Measurements from ENCODE around the gene ARHGAP42. TPM values are rescaled to one million over a fixed set of nuclear protein-coding genes. Genes with fewer than 3 reads are reported as not detected.

ARHGAP42 gene
- total and polyA plus RNA-seq, 5 donors from 2014 or later, result not detected

DNA sequence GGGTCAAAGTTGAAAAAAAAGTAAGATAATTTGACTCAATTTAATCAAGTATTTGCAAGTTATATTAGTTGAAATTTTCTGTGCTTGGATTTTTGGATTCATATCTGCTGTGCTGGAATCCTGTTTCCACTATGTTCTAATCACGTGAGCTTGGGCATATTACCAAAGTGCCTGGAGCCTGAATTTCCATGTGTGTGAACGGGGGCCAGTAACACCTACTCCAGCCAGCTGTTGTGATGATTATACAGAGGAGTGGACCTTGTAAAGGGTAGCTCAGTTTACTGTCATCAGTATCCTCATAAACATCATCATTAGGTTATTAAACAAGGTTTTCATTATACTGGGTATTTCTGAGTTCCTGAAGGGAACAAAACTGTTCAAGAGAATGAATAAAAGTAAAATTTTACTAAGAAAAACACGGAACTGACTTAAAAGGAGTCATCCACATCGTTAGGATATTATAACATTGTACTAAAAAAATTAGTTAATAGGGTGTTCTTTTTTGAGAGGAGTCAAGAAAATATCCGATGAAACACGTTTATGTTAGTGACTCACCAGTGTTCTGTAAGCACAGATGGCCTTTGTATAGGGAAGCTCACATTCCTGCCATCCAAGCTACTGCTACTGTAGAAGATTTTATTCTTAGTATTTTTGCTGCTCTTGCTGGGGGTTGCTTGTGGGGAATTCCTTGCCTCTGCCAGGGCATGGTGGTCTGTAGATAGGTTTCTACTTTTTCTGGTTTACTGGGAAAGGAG lies 144.1 kb downstream of the ARHGAP42 start:
- no peaks in the 10 kb centered on the region for H3K4me1 Mint-ChIP-seq
- no peaks in the 10 kb centered on the region for H3K27me3 Mint-ChIP-seq
- ATAC-seq (ENCODE audit: low read depth in 2 of 2) (no peak), DNase-seq (no peak)
- Histone ChIP-seq H3K27me3 (ENCODE audit: control insufficient read depth, insufficient read depth, low read length) (no peaks in the 10 kb centered on the region), H3K4me3 (ENCODE audit: low read depth, low read length) (no peak overlapping the region), H3K27ac (ENCODE audit: insufficient read depth, low read length, poor library complexity, severe bottlenecking) (no peak overlapping the region), H3K36me3 (ENCODE audit: control insufficient read depth, insufficient read depth, low read length) (no peaks in the 10 kb centered on the region), H3K4me1 (ENCODE audit: control insufficient read depth, insufficient read depth, low read length, poor library complexity, severe bottlenecking) (no peaks in the 10 kb centered on the region), H3K9me3 (ENCODE audit: control insufficient read depth in 2 of 2, low read length in 2 of 2) (peaks cover 0 to 6% of the 10 kb centered on the region in 2 experiments)
- H3K27ac Mint-ChIP-seq, result no peak overlapping the region
- H3K4me3 Mint-ChIP-seq, result no peak overlapping the region
- H3K36me3 Mint-ChIP-seq, result no peaks in the 10 kb centered on the region
- peaks cover 3 to 13% (median 5%) of the 10 kb centered on the region in 7 donors for H3K9me3 Mint-ChIP-seq

DNA sequence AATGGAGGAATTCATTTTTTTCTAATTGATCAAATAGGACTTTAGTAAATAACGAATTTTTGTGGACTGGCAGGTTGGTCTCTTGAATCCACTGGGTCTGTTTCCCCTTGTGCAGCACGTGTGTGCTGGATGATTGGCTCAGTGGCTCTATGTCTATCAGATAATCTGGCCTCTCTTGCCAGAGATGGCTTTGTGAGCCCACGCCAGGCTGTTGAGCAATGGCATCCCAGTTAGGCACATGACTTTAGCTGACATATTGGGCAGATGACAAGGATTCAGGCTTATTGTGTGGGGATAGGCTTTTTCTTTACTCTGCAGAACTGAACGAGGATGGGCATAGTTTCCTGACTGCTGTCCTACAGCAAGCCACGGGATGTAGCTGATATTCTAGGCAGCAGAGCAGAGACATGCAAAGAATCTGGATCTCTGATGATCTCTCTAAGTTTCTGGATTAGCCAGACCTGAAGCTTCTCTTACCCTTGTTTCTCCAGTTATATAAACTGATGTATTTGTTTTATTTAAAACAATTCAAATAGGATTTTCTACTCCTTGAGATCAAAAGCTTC lies 144.9 kb downstream of the ARHGAP42 start:
- Mint-ChIP-seq H3K27me3 (no peaks in the 10 kb centered on the region), H3K27ac (no peak overlapping the region), H3K4me3 (no peak overlapping the region), H3K9me3 (peaks cover 0 to 13% (median 4%) of the 10 kb centered on the region in 7 donors), H3K36me3 (no peaks in the 10 kb centered on the region), H3K4me1 (no peaks in the 10 kb centered on the region)
- DNase-seq (no peak), ATAC-seq (ENCODE audit: low read depth in 2 of 2) (no peak)
- Histone ChIP-seq H3K9me3 (ENCODE audit: control insufficient read depth in 2 of 2, low read length in 2 of 2) (peaks cover 0 to 6% of the 10 kb centered on the region in 2 experiments), H3K27me3 (ENCODE audit: control insufficient read depth, insufficient read depth, low read length) (no peaks in the 10 kb centered on the region), H3K4me1 (ENCODE audit: control insufficient read depth, insufficient read depth, low read length, poor library complexity, severe bottlenecking) (no peaks in the 10 kb centered on the region), H3K4me3 (ENCODE audit: low read depth, low read length) (no peak overlapping the region), H3K27ac (ENCODE audit: insufficient read depth, low read length, poor library complexity, severe bottlenecking) (no peak overlapping the region), H3K36me3 (ENCODE audit: control insufficient read depth, insufficient read depth, low read length) (no peaks in the 10 kb centered on the region)

DNA sequence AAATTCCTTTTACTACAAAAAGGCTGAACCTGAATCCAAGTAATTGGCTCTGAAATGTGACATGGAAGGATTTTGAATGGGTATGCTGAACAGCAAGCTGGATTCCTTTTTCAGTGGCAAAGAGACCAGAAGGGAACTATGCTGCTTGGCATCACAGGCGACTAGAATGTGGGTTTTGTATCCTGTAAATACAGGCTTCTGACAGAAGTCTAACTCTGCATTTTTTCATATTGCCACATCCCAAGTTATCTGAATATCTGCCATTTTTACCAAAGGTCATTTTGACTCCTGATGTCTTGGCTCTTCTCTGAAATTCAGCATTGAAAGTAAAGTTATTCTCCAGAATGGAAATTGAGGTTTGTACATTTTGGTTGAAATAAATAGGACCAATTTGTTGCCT lies 145.7 kb downstream of the ARHGAP42 start:
- no peak for ATAC-seq (ENCODE audit: low read depth in 2 of 2)
- no peak overlapping the region for H3K27ac Mint-ChIP-seq
- H3K9me3 Mint-ChIP-seq, result peaks cover 0 to 13% (median 4%) of the 10 kb centered on the region in 7 donors

DNA sequence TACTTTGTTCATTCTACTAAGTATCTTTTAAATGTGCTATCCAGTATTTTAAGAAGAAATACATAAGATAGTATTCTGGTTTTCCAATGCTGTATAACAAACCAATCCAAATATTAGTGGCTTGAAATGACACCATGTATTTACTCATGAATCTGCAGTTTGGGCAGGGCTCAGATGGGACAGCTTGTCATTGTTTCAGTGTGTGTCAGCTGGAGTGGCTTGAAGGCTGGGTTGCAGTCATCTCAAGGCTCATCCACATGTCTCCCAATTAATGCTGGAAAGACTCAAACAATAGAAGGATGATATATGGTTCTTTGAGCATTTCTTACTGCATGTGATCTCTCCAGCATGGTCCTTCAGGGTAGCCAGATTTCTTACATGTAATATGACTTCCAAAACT lies 146.2 kb downstream of the ARHGAP42 start:
- no peak overlapping the region for H3K4me3 ChIP-seq (ENCODE audit: low read depth, low read length)
- Mint-ChIP-seq H3K36me3 (no peaks in the 10 kb centered on the region), H3K27ac (no peak overlapping the region), H3K9me3 (peaks cover 0 to 13% (median 4%) of the 10 kb centered on the region in 7 donors), H3K4me3 (no peak overlapping the region), H3K4me1 (no peaks in the 10 kb centered on the region), H3K27me3 (no peaks in the 10 kb centered on the region)
- no peaks in the 10 kb centered on the region for H3K4me1 ChIP-seq (ENCODE audit: control insufficient read depth, insufficient read depth, low read length, poor library complexity, severe bottlenecking)
- H3K9me3 ChIP-seq (ENCODE audit: control insufficient read depth in 2 of 2, low read length in 2 of 2), result peaks cover 0 to 6% of the 10 kb centered on the region in 2 experiments
- DNase-seq, result no peak
- H3K27ac ChIP-seq (ENCODE audit: insufficient read depth, low read length, poor library complexity, severe bottlenecking), result no peak overlapping the region
- no peaks in the 10 kb centered on the region for H3K27me3 ChIP-seq (ENCODE audit: control insufficient read depth, insufficient read depth, low read length)
- H3K36me3 ChIP-seq (ENCODE audit: control insufficient read depth, insufficient read depth, low read length), result no peaks in the 10 kb centered on the region
- no peak for ATAC-seq (ENCODE audit: low read depth in 2 of 2)

More for the DNA sequence above, 145.7 kb downstream of the ARHGAP42 start:
- no peak for DNase-seq
- H3K4me1 Mint-ChIP-seq, result no peaks in the 10 kb centered on the region
- Histone ChIP-seq H3K27ac (ENCODE audit: insufficient read depth, low read length, poor library complexity, severe bottlenecking) (no peak overlapping the region), H3K9me3 (ENCODE audit: control insufficient read depth in 2 of 2, low read length in 2 of 2) (peaks cover 0 to 6% of the 10 kb centered on the region in 2 experiments), H3K27me3 (ENCODE audit: control insufficient read depth, insufficient read depth, low read length) (no peaks in the 10 kb centered on the region), H3K36me3 (ENCODE audit: control insufficient read depth, insufficient read depth, low read length) (no peaks in the 10 kb centered on the region), H3K4me1 (ENCODE audit: control insufficient read depth, insufficient read depth, low read length, poor library complexity, severe bottlenecking) (no peaks in the 10 kb centered on the region), H3K4me3 (ENCODE audit: low read depth, low read length) (no peak overlapping the region)
- no peaks in the 10 kb centered on the region for H3K36me3 Mint-ChIP-seq
- no peak overlapping the region for H3K4me3 Mint-ChIP-seq
- no peaks in the 10 kb centered on the region for H3K27me3 Mint-ChIP-seq

DNA sequence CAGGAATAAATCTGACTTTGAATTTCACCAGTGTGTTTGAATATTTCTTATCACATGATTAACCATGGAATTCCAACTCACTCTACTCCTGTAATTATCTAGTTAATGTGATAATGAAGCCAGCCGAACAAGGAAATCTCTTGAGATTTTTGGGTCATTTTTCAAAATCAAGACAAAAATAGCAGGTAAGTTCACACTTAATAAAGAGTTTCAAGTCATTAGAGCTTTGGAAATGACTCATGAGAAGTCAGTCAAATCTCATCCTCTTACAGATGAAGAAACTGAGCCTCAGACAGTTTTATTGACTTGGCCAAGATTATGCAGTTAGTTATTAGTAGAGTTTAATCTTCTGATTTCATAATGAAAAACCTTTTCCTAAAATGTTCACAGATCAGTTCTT lies 148.8 kb downstream of the ARHGAP42 start:
- H3K4me1 Mint-ChIP-seq, result no peaks in the 10 kb centered on the region
- no peak for DNase-seq
- H3K4me1 ChIP-seq (ENCODE audit: control insufficient read depth, insufficient read depth, low read length, poor library complexity, severe bottlenecking), result no peaks in the 10 kb centered on the region
- H3K27me3 Mint-ChIP-seq, result no peaks in the 10 kb centered on the region
- ATAC-seq (ENCODE audit: low read depth in 2 of 2), result no peak
- no peak overlapping the region for H3K4me3 ChIP-seq (ENCODE audit: low read depth, low read length)
- H3K36me3 Mint-ChIP-seq, result no peaks in the 10 kb centered on the region
- peaks cover 0 to 6% of the 10 kb centered on the region in 2 experiments for H3K9me3 ChIP-seq (ENCODE audit: control insufficient read depth in 2 of 2, low read length in 2 of 2)
- H3K27me3 ChIP-seq (ENCODE audit: control insufficient read depth, insufficient read depth, low read length), result no peaks in the 10 kb centered on the region
- no peak overlapping the region for H3K4me3 Mint-ChIP-seq
- H3K9me3 Mint-ChIP-seq, result peaks cover 0 to 10% (median 2%) of the 10 kb centered on the region in 7 donors
- no peaks in the 10 kb centered on the region for H3K36me3 ChIP-seq (ENCODE audit: control insufficient read depth, insufficient read depth, low read length)
- H3K27ac Mint-ChIP-seq, result no peak overlapping the region
- H3K27ac ChIP-seq (ENCODE audit: insufficient read depth, low read length, poor library complexity, severe bottlenecking), result no peak overlapping the region

- Histone ChIP-seq H3K36me3 (ENCODE audit: control insufficient read depth, insufficient read depth, low read length) (no peaks in the 10 kb centered on the region), H3K27me3 (ENCODE audit: control insufficient read depth, insufficient read depth, low read length) (no peaks in the 10 kb centered on the region), H3K9me3 (ENCODE audit: control insufficient read depth in 2 of 2, low read length in 2 of 2) (no peaks in the 10 kb centered on the region), H3K4me1 (ENCODE audit: control insufficient read depth, insufficient read depth, low read length, poor library complexity, severe bottlenecking) (no peaks in the 10 kb centered on the region), H3K4me3 (ENCODE audit: low read depth, low read length) (no peak overlapping the region), H3K27ac (ENCODE audit: insufficient read depth, low read length, poor library complexity, severe bottlenecking) (no peak overlapping the region)
- H3K36me3 Mint-ChIP-seq, result no peaks in the 10 kb centered on the region
- no peak overlapping the region for H3K4me3 Mint-ChIP-seq
- no peak for ATAC-seq (ENCODE audit: low read depth in 2 of 2)
- no peaks in the 10 kb centered on the region for H3K27me3 Mint-ChIP-seq
- no peak for DNase-seq
- peaks cover 0 to 19% (median 2%) of the 10 kb centered on the region in 7 donors for H3K9me3 Mint-ChIP-seq
- H3K4me1 Mint-ChIP-seq, result no peaks in the 10 kb centered on the region
- H3K27ac Mint-ChIP-seq, result no peak overlapping the region
Measured at GRCh38 chr11:100837311-100837710, 150.2 kb downstream of the ARHGAP42 start.

DNA sequence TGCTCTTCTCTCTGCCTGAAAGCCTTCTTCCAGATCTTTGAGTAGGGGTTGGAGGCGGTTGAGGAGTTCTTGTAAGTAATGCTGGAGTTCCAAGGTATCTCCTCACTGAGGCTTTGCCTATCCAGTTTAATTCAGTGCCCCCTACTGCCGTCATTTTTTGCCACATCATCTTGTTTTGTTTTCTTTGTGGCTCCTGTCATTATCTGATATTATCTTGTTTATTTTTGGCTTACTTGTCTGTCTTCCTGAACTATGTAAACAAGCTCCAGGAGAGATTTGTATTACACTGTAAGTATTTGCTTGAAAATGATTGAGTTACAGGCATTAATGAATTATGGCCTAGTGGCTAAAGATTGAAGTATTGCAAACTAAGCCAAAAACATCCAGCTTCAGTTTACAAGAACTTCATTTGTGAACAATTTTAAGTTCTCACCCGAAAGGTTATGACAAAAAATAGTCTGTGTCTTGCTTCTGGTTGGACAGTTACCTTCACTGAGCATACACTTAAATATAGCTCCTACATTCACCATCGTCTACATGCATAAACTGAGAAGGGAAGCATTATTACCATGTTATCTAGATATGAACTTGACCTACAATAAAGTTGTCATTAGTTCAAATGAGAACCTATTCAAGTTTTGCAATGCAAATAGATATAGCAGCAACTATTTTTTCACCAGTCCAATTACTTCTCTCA lies 154.8 kb downstream of the ARHGAP42 start:
- no peak overlapping the region for H3K27ac Mint-ChIP-seq
- Histone ChIP-seq H3K27me3 (ENCODE audit: control insufficient read depth, insufficient read depth, low read length) (no peaks in the 10 kb centered on the region), H3K4me3 (ENCODE audit: low read depth, low read length) (no peak overlapping the region)

More for the DNA sequence above, 154.8 kb downstream of the ARHGAP42 start:
- no peak overlapping the region for H3K4me3 Mint-ChIP-seq
- Histone ChIP-seq H3K9me3 (ENCODE audit: control insufficient read depth in 2 of 2, low read length in 2 of 2) (no peaks in the 10 kb centered on the region), H3K36me3 (ENCODE audit: control insufficient read depth, insufficient read depth, low read length) (no peaks in the 10 kb centered on the region), H3K4me1 (ENCODE audit: control insufficient read depth, insufficient read depth, low read length, poor library complexity, severe bottlenecking) (no peaks in the 10 kb centered on the region), H3K27ac (ENCODE audit: insufficient read depth, low read length, poor library complexity, severe bottlenecking) (no peak overlapping the region)
- DNase-seq (no peak), ATAC-seq (ENCODE audit: low read depth in 2 of 2) (no peak)
- H3K4me1 Mint-ChIP-seq, result no peaks in the 10 kb centered on the region
- no peaks in the 10 kb centered on the region for H3K27me3 Mint-ChIP-seq
- no peaks in the 10 kb centered on the region for H3K36me3 Mint-ChIP-seq
- H3K9me3 Mint-ChIP-seq, result peaks cover 0 to 22% (median 3%) of the 10 kb centered on the region in 7 donors
